IMR-90 (cell line): ENCODE results near the gene SDHAF3. TPM values are rescaled to one million over a fixed set of nuclear protein-coding genes. Genes with fewer than 3 reads are reported as not detected.

Source experiments
- ATAC-seq: fragments of 200-7000 bp; cut with Tn5 transposase; 2 replicates; pipeline ENCODE4 v1.9.1; 2020; ENCODE audit warnings: low read depth, mild to moderate bottlenecking, moderate library complexity
- BruUV-seq: library from RNA; stranded (reverse); fragments of 400-500 nt; replicated peaks from 2 replicates; lab custom pipeline; 2021; lab: Mats Ljungman, UMichigan
- CTCF ChIA-PET: fragments of 300-600 bp; formaldehyde crosslinking; extraction: SDS; loops from one replicate; lab custom pipeline; 2021; ENCODE audit warnings: antibody characterized with exemption; lab: Yijun Ruan, JAX
- POLR2A ChIA-PET: fragments of 300-600 bp; sonication (Branson Sonifier 250); formaldehyde crosslinking; loops from one replicate; lab custom pipeline; 2022; ENCODE audit warnings: antibody characterized with exemption; ENCODE audit not compliant: unreplicated experiment; lab: Charles Lee
- DNase-seq: peaks from one replicate; pipeline ENCODE4 v3.0.0; 2013
- H2AFZ ChIP-seq: replicated peaks from 2 replicates; pipeline ENCODE3; 2013; ENCODE audit warnings: low read length, mild to moderate bottlenecking; ENCODE audit not compliant: poor library complexity
- H2AK5ac ChIP-seq: 2 replicates; pipeline ENCODE4 v1.6.1; 2013; ENCODE audit warnings: low read depth, low read length, inconsistent platforms
- H2AK9ac ChIP-seq: replicated peaks from 2 replicates; pipeline ENCODE3; 2013; ENCODE audit warnings: mild to moderate bottlenecking, low read depth, low read length, moderate library complexity; ENCODE audit not compliant: poor library complexity
- H2BK120ac ChIP-seq: 2 replicates; pipeline ENCODE4 v1.6.1; 2013; ENCODE audit warnings: low read depth, low read length, inconsistent platforms
- H2BK15ac ChIP-seq: 3 replicates; pipeline ENCODE4 v1.6.1; 2013; ENCODE audit warnings: low read depth, low read length, inconsistent platforms
- H2BK20ac ChIP-seq: 2 replicates; pipeline ENCODE4 v1.6.1; 2013; ENCODE audit warnings: low read depth, mild to moderate bottlenecking, inconsistent platforms, low read length, moderate library complexity
- H2BK5ac ChIP-seq: 2 replicates; pipeline ENCODE4 v1.6.1; 2013; ENCODE audit warnings: mild to moderate bottlenecking, low read depth, low read length, inconsistent platforms; ENCODE audit not compliant: poor library complexity, severe bottlenecking
- H3K14ac ChIP-seq: replicated peaks from 2 replicates; pipeline ENCODE4 v1.6.1; 2013; ENCODE audit warnings: low read depth, low read length, inconsistent platforms
- H3K18ac ChIP-seq: 2 replicates; pipeline ENCODE4 v1.6.1; 2013; ENCODE audit warnings: low read depth, low read length, control low read depth
- H3K23ac ChIP-seq: 2 replicates; pipeline ENCODE4 v1.6.1; 2013; ENCODE audit warnings: low read depth, low read length, inconsistent platforms
- H3K27ac ChIP-seq: 2 replicates; pipeline ENCODE4 v1.5.1; 2013; ENCODE audit warnings: mild to moderate bottlenecking, control low read depth, low read length; ENCODE audit not compliant: insufficient read depth
- H3K27me3 ChIP-seq: 2 replicates; pipeline ENCODE4 v1.6.1; 2013; ENCODE audit warnings: low read length; ENCODE audit not compliant: control insufficient read depth, insufficient read depth
- H3K36me3 ChIP-seq: 2 replicates; pipeline ENCODE4 v1.6.1; 2013; ENCODE audit warnings: low read length, mixed read lengths; ENCODE audit not compliant: control insufficient read depth, insufficient read depth
- H3K4ac ChIP-seq: 2 replicates; pipeline ENCODE4 v1.6.1; 2013; ENCODE audit warnings: low read depth, low read length, inconsistent platforms
- H3K4me1 ChIP-seq: 2 replicates; pipeline ENCODE4 v1.6.1; 2013; ENCODE audit warnings: low read length, mixed read lengths; ENCODE audit not compliant: control insufficient read depth, insufficient read depth
- H3K4me2 ChIP-seq: 2 replicates; pipeline ENCODE4 v1.6.1; 2013; ENCODE audit warnings: low read depth, mild to moderate bottlenecking, control low read depth, low read length, moderate library complexity
- H3K4me3 ChIP-seq: 2 replicates; pipeline ENCODE4 v1.5.1; 2013; ENCODE audit warnings: low read depth, mild to moderate bottlenecking, control low read depth, low read length, moderate library complexity; ENCODE audit not compliant: insufficient read depth
- H3K56ac ChIP-seq: 2 replicates; pipeline ENCODE4 v1.6.1; 2013; ENCODE audit warnings: low read length, inconsistent platforms; ENCODE audit not compliant: insufficient read depth; ENCODE audit errors: extremely low read depth
- H3K79me1 ChIP-seq, 2 experiments: 2 replicates each; pipeline ENCODE4 v1.6.1; 2013; ENCODE audit warnings: low read length in 2 of 2, inconsistent platforms in 1 of 2, low read depth in 1 of 2
- H3K9ac ChIP-seq: 2 replicates; pipeline ENCODE4 v1.6.1; 2013; ENCODE audit warnings: low read depth, low read length, control low read depth
- H3K9me1 ChIP-seq: 2 replicates; pipeline ENCODE4 v1.6.1; 2013; ENCODE audit warnings: low read length, inconsistent platforms; ENCODE audit not compliant: insufficient read depth
- H3K9me3 ChIP-seq: 2 replicates; pipeline ENCODE4 v1.6.1; 2013; ENCODE audit warnings: low read length; ENCODE audit not compliant: control insufficient read depth, insufficient read depth
- H4K20me1 ChIP-seq: 2 replicates; pipeline ENCODE4 v1.6.1; 2013; ENCODE audit warnings: low read length, inconsistent platforms; ENCODE audit not compliant: insufficient read depth
- H4K5ac ChIP-seq: 2 replicates; pipeline ENCODE4 v1.6.1; 2013; ENCODE audit warnings: mild to moderate bottlenecking, low read depth, low read length, control low read depth
- H4K8ac ChIP-seq, 2 experiments: 2 replicates each; pipeline ENCODE4 v1.6.1; 2013; ENCODE audit warnings: low read depth in 2 of 2, low read length in 2 of 2, control low read depth in 1 of 2, inconsistent platforms in 1 of 2
- H4K91ac ChIP-seq: 2 replicates; pipeline ENCODE4 v1.6.1; 2013; ENCODE audit warnings: low read depth, low read length, inconsistent platforms; ENCODE audit not compliant: insufficient read depth
- BHLHE40 ChIP-seq: fragments of 150-350 bp; IDR thresholded peaks from 2 replicates; pipeline ENCODE4 v1.6.1; 2016; ENCODE audit warnings: mild to moderate bottlenecking, low read depth, low read length
- CEBPB ChIP-seq: IDR thresholded peaks from 2 replicates; pipeline ENCODE4 v1.6.1; 2012; ENCODE audit warnings: low read depth, low read length, improper control_type of control experiment
- CHD1 ChIP-seq: IDR thresholded peaks from 2 replicates; pipeline ENCODE4 v1.6.1; 2012; ENCODE audit warnings: low read depth, low read length, improper control_type of control experiment
- FOS ChIP-seq: fragments of 150-350 bp; IDR thresholded peaks from 2 replicates; pipeline ENCODE4 v1.6.1; 2016; ENCODE audit warnings: low read depth, low read length
- MAFK ChIP-seq: IDR thresholded peaks from 2 replicates; pipeline ENCODE4 v1.6.1; 2012; ENCODE audit warnings: low read depth, low read length, improper control_type of control experiment
- MAZ ChIP-seq: IDR thresholded peaks from 2 replicates; pipeline ENCODE4 v1.6.1; 2012; ENCODE audit warnings: low read depth, mild to moderate bottlenecking, low read length, improper control_type of control experiment, moderate library complexity, borderline replicate concordance
- MXI1 ChIP-seq: IDR thresholded peaks from 2 replicates; pipeline ENCODE4 v1.6.1; 2012; ENCODE audit warnings: low read depth, mild to moderate bottlenecking, low read length, moderate library complexity, borderline replicate concordance
- NFE2L2 ChIP-seq: fragments of 150-350 bp; IDR thresholded peaks from 2 replicates; pipeline ENCODE4 v1.6.1; 2016; ENCODE audit warnings: low read depth, mild to moderate bottlenecking, low read length
- POLR2A ChIP-seq: IDR thresholded peaks from 2 replicates; pipeline ENCODE4 v1.6.1; 2012; ENCODE audit warnings: mild to moderate bottlenecking, low read depth, low read length
- RAD21 ChIP-seq: IDR thresholded peaks from 2 replicates; pipeline ENCODE4 v1.6.1; 2012; ENCODE audit warnings: low read length, improper control_type of control experiment
- RCOR1 ChIP-seq: IDR thresholded peaks from 2 replicates; pipeline ENCODE4 v1.6.1; 2012; ENCODE audit warnings: mild to moderate bottlenecking, low read length, improper control_type of control experiment; ENCODE audit not compliant: insufficient replicate concordance
- RFX5 ChIP-seq: IDR thresholded peaks from 2 replicates; pipeline ENCODE4 v1.8.0; 2012; ENCODE audit warnings: low read depth, mild to moderate bottlenecking, low read length, moderate library complexity
- SMC3 ChIP-seq: fragments of 150-350 bp; IDR thresholded peaks from 2 replicates; pipeline ENCODE4 v1.6.1; 2016; ENCODE audit warnings: low read depth, mild to moderate bottlenecking, antibody characterized with exemption, low read length, moderate library complexity
- WGBS, 2 experiments: methylation state at CpG; one replicate each; pipeline versions ENCODE4 v1.1.5 to v1.1.7; 2013; ENCODE audit warnings: missing lambda C conversion rate in 2 of 2; ENCODE audit not compliant: insufficient read length in 1 of 2; ENCODE audit errors: extremely low coverage in 2 of 2; 5-methylcytosine and 5-hydroxymethylcytosine counted together
- dilution Hi-C: fragments of 300-500 bp; cut with HindIII; formaldehyde crosslinking; loops from one replicate; pipeline ENCODE4 v1.14.3; 2018; ENCODE audit warnings: low sequenced_read_pairs; ENCODE audit not compliant: unreplicated experiment
- in situ Hi-C: fragments of 300-500 bp; cut with MboI; formaldehyde crosslinking; loops from 3 replicates; pipeline ENCODE4 v1.14.3; 2019; ENCODE audit warnings: low sequenced_read_pairs, inconsistent platforms, mixed read lengths
- intact Hi-C: fragments of 100-400 bp; cut with micrococcal nuclease; formaldehyde crosslinking; loops from 2 replicates; pipeline ENCODE4 v1.10.0; 2022
- polyA plus RNA-seq, 3 experiments: library from polyadenylated mRNA; depleted of rRNA; stranded (reverse); fragments of >200 nt; gene quantifications; 2 replicates each; pipeline ENCODE4 v1.2.3, GENCODE V29; 2012; ENCODE audit warnings: low replicate concordance in 1 of 3
- total RNA-seq: library from RNA; depleted of rRNA; stranded (reverse); fragments of >200 nt; gene quantifications from 2 replicates; pipeline ENCODE4 v1.2.3, GENCODE V29; 2012
- TF ChIP-seq, protein P1 (sequence below): fragments of 150-350 bp; IDR thresholded peaks from 2 replicates; pipeline ENCODE4 v1.6.1; 2017; ENCODE audit warnings: mild to moderate bottlenecking, antibody characterized with exemption, low read length, low read depth
- TF ChIP-seq, protein P2 (sequence below): fragments of 150-350 bp; IDR thresholded peaks from 2 replicates; pipeline ENCODE4 v1.6.1; 2016; ENCODE audit warnings: low read depth, mild to moderate bottlenecking, low read length, moderate library complexity, borderline replicate concordance
- TF ChIP-seq, protein P3 (sequence below): conservative IDR thresholded peaks from 2 replicates; pipeline ENCODE4 v1.5.1; 2012; ENCODE audit warnings: mild to moderate bottlenecking, low read depth, low read length, improper control_type of control experiment

The SDHAF3 gene
- total and polyA plus RNA-seq, 2 of the 4 experiments (the other 2 are of a cell fraction): 5.7 to 6.1 TPM

DNA sequence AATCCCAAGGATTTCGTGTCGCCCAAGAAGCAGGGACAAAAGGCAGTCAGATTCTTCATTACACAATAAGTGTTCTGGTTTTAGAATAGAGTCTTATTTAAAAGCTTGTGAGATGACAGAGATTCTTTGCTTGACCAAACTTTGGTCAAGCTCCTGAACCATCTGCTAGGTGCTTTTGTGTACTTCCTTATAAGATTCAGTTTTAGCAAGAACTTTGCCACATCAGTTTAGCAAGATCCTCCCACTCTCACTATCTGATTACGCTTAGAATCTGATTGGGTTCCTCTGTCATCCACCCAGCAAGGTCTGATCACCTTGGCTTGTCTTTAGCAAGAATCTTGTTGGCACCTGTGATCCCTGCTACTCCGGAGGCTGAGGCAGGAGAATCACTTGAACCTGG, 38.2 kb upstream of the SDHAF3 start:
- H3K4me3 ChIP-seq: no peak overlapping the region
- TF ChIP-seq, protein P1, sequence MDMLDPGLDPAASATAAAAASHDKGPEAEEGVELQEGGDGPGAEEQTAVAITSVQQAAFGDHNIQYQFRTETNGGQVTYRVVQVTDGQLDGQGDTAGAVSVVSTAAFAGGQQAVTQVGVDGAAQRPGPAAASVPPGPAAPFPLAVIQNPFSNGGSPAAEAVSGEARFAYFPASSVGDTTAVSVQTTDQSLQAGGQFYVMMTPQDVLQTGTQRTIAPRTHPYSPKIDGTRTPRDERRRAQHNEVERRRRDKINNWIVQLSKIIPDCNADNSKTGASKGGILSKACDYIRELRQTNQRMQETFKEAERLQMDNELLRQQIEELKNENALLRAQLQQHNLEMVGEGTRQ: no peak
- TF ChIP-seq RAD21 (no peak), MAZ (no peak), POLR2A (no peak), CEBPB (no peak), MXI1 (no peak), NFE2L2 (no peak), FOS (no peak), RCOR1 (no peak), BHLHE40 (no peak), MAFK (no peak), SMC3 (no peak), CHD1 (no peak), RFX5 (no peak)
- TF ChIP-seq, protein P2, sequence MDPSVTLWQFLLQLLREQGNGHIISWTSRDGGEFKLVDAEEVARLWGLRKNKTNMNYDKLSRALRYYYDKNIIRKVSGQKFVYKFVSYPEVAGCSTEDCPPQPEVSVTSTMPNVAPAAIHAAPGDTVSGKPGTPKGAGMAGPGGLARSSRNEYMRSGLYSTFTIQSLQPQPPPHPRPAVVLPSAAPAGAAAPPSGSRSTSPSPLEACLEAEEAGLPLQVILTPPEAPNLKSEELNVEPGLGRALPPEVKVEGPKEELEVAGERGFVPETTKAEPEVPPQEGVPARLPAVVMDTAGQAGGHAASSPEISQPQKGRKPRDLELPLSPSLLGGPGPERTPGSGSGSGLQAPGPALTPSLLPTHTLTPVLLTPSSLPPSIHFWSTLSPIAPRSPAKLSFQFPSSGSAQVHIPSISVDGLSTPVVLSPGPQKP: no peak
- TF ChIP-seq, protein P3, sequence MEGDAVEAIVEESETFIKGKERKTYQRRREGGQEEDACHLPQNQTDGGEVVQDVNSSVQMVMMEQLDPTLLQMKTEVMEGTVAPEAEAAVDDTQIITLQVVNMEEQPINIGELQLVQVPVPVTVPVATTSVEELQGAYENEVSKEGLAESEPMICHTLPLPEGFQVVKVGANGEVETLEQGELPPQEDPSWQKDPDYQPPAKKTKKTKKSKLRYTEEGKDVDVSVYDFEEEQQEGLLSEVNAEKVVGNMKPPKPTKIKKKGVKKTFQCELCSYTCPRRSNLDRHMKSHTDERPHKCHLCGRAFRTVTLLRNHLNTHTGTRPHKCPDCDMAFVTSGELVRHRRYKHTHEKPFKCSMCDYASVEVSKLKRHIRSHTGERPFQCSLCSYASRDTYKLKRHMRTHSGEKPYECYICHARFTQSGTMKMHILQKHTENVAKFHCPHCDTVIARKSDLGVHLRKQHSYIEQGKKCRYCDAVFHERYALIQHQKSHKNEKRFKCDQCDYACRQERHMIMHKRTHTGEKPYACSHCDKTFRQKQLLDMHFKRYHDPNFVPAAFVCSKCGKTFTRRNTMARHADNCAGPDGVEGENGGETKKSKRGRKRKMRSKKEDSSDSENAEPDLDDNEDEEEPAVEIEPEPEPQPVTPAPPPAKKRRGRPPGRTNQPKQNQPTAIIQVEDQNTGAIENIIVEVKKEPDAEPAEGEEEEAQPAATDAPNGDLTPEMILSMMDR: no peak
- H3K36me3 ChIP-seq: no peaks in the 10 kb centered on the region
- no TSS peak for BruUV-seq
- H2AK5ac ChIP-seq: no peak overlapping the region
- no peak overlapping the region for H3K14ac ChIP-seq
- H3K9ac ChIP-seq: no peak overlapping the region
- H4K20me1 ChIP-seq: no peaks in the 10 kb centered on the region
- in situ Hi-C loops (no loop called here), dilution Hi-C loops (no loop called here), intact Hi-C loops (no loop called here)
- no peak for ATAC-seq
- H3K4me2 ChIP-seq: no peak overlapping the region
- H3K18ac ChIP-seq: no peak overlapping the region
- H3K4ac ChIP-seq: no peak overlapping the region
- no peak for DNase-seq
- H2AK9ac ChIP-seq: no peak overlapping the region
- H4K5ac ChIP-seq: no peak overlapping the region
- H3K27ac ChIP-seq: no peak overlapping the region
- no peaks in the 10 kb centered on the region for H3K27me3 ChIP-seq
- no peak overlapping the region for H4K91ac ChIP-seq
- H3K4me1 ChIP-seq: no peaks in the 10 kb centered on the region
- H2BK120ac ChIP-seq: no peak overlapping the region
- no peak overlapping the region for H4K8ac ChIP-seq
- no peak overlapping the region for H2AFZ ChIP-seq
- no peak overlapping the region for H2BK20ac ChIP-seq
- H3K9me3 ChIP-seq: no peaks in the 10 kb centered on the region
- H3K23ac ChIP-seq: no peak overlapping the region
- no peak overlapping the region for H3K56ac ChIP-seq
- ChIA-PET POLR2A (no interaction called here), CTCF (no interaction called here)
- H3K79me1 ChIP-seq: no peaks in the 10 kb centered on the region
- WGBS, 2 experiments: 38% methylated on average over 1 of the region's 4 CpGs; no CpG with 5 or more reads in 1 of the 2 experiments
- no peaks in the 10 kb centered on the region for H3K9me1 ChIP-seq
- no peak overlapping the region for H2BK5ac ChIP-seq
- no peak overlapping the region for H2BK15ac ChIP-seq
